ENCODE data around the gene COBL. TPM values are rescaled to one million over a fixed set of nuclear protein-coding genes. Genes with fewer than 3 reads are reported as not detected.
A peak's percentile ranks its signal among the peaks of the same experiment; 100 is the strongest.

COBL gene
- total RNA-seq, result not detected

- CTCF ChIA-PET, result no interaction called here
- POLR2A ChIA-PET, result no interaction called here
- peaks cover 6% of the 10 kb centered on the region for H3K4me1 Mint-ChIP-seq (ENCODE audit: low read depth)
- H3K27ac Mint-ChIP-seq, result no peak within 1 kb of the TSS
- DNase-seq, result no peak
- peaks cover 40% of the 10 kb centered on the region for H3K27me3 Mint-ChIP-seq
- H3K4me3 Mint-ChIP-seq, result peak within 1 kb of the TSS; percentile 23
- H3K9me3 Mint-ChIP-seq, result no peaks in the 10 kb centered on the region
- intact Hi-C loops (cut with micrococcal nuclease), result no loop called here
- no peaks in the 10 kb centered on the region for H3K36me3 Mint-ChIP-seq
Observed at GRCh38 chr7:51316666-51317581, at the start of gene COBL. Gene COBL, minus strand, starts transcription at chr7:51316809. Its CDS starts 176 bp downstream, at chr7:51316633.

- Mint-ChIP-seq H3K4me3 (no peak overlapping the region), H3K9me3 (no peaks in the 10 kb centered on the region)
Observed at GRCh38 chr7:51366172-51366728, 49.6 kb upstream of the COBL start.

DNA sequence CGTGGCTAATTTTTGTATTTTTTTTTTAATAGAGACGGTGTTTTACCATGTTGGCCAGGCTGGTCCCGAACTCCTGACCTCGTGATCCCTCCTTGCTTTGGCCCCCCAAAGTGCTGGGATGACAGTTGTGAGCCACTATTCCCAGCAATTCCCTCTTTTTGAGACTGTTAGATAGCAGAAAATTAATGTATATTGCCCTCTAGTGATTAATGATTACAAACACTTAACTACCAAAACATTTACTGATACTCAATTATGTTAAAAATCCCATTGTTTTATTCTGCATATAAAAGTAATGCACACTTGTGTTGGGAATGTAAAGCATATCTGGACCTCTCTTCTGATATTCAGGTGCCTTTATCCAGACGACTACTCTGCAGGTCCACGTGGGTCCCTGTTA, 41.2 kb upstream of the COBL start:
- no peak for DNase-seq
- Mint-ChIP-seq H3K27ac (no peak overlapping the region), H3K4me3 (no peak overlapping the region), H3K27me3 (peaks cover 6% of the 10 kb centered on the region), H3K4me1 (ENCODE audit: low read depth) (no peaks in the 10 kb centered on the region), H3K36me3 (no peaks in the 10 kb centered on the region), H3K9me3 (peaks cover 4% of the 10 kb centered on the region)
- intact Hi-C loops (cut with micrococcal nuclease), result no loop called here
- ChIA-PET POLR2A (no interaction called here), CTCF (no interaction called here)

More at GRCh38 chr7:51366172-51366728, 49.6 kb upstream of the COBL start:
- H3K27ac Mint-ChIP-seq, result no peak overlapping the region
- POLR2A ChIA-PET, result no interaction called here
- H3K27me3 Mint-ChIP-seq, result no peaks in the 10 kb centered on the region
- H3K4me1 Mint-ChIP-seq (ENCODE audit: low read depth), result no peaks in the 10 kb centered on the region
- no peaks in the 10 kb centered on the region for H3K36me3 Mint-ChIP-seq
- DNase-seq, result no peak
- intact Hi-C loops (cut with micrococcal nuclease), result loop anchor here (10.0 kb wide), 1 partner anchor 1271 kb away; the partner anchor contains the start of gene ZPBP
- CTCF ChIA-PET, result interaction anchor here (0.6 to 5.1 kb wide), 5 partner anchors 10 to 213 kb away, joined by 3 to 64 read pairs (median 4); no protein-coding TSS in a partner anchor

- H3K27ac Mint-ChIP-seq, result no peak overlapping the region
- peaks cover 6% of the 10 kb centered on the region for H3K27me3 Mint-ChIP-seq
- H3K36me3 Mint-ChIP-seq, result no peaks in the 10 kb centered on the region
- H3K4me1 Mint-ChIP-seq (ENCODE audit: low read depth), result no peaks in the 10 kb centered on the region
- CTCF ChIA-PET, result no interaction called here
- POLR2A ChIA-PET, result no interaction called here
- H3K4me3 Mint-ChIP-seq, result no peak overlapping the region
- no peak for DNase-seq
- peaks cover 4% of the 10 kb centered on the region for H3K9me3 Mint-ChIP-seq
- intact Hi-C loops (cut with micrococcal nuclease), result no loop called here
Observed at GRCh38 chr7:51356849-51357516, 40.4 kb upstream of the COBL start.

- H3K27ac Mint-ChIP-seq, result no peak overlapping the region
- ChIA-PET POLR2A (no interaction called here), CTCF (no interaction called here)
- intact Hi-C loops (cut with micrococcal nuclease), result no loop called here
- no peaks in the 10 kb centered on the region for H3K4me1 Mint-ChIP-seq (ENCODE audit: low read depth)
- peaks cover 6% of the 10 kb centered on the region for H3K27me3 Mint-ChIP-seq
- H3K4me3 Mint-ChIP-seq, result no peak overlapping the region
- H3K36me3 Mint-ChIP-seq, result no peaks in the 10 kb centered on the region
- DNase-seq, result no peak
- H3K9me3 Mint-ChIP-seq, result peaks cover 4% of the 10 kb centered on the region
Observed at GRCh38 chr7:51354897-51355296, 38.3 kb upstream of the COBL start.

DNA sequence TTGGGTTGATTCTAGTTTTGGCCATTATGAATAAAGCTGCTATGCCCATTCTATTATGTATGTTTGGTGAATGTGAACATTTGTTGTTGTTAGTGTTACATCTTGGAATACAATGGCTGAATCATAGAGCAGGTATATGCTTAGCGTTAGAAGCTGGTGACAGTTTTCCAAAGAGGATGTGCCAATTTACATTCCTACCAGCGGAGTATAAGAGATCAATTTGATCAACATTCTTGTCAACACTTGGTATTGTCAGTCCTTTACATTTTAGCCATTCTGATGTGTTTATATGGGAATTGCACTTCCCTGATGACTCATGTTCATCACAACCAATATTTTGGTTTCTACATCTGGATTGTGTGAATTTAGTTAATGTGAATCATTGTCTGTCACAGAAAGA, 37.8 kb upstream of the COBL start:
- H3K4me1 Mint-ChIP-seq (ENCODE audit: low read depth), result no peaks in the 10 kb centered on the region
- no peaks in the 10 kb centered on the region for H3K36me3 Mint-ChIP-seq
- H3K27me3 Mint-ChIP-seq, result peaks cover 6% of the 10 kb centered on the region
- POLR2A ChIA-PET, result no interaction called here
- no peak overlapping the region for H3K27ac Mint-ChIP-seq
- H3K4me3 Mint-ChIP-seq, result no peak overlapping the region
- H3K9me3 Mint-ChIP-seq, result peaks cover 4% of the 10 kb centered on the region
- no peak for DNase-seq
- CTCF ChIA-PET, result no interaction called here
- intact Hi-C loops (cut with micrococcal nuclease), result no loop called here

DNA sequence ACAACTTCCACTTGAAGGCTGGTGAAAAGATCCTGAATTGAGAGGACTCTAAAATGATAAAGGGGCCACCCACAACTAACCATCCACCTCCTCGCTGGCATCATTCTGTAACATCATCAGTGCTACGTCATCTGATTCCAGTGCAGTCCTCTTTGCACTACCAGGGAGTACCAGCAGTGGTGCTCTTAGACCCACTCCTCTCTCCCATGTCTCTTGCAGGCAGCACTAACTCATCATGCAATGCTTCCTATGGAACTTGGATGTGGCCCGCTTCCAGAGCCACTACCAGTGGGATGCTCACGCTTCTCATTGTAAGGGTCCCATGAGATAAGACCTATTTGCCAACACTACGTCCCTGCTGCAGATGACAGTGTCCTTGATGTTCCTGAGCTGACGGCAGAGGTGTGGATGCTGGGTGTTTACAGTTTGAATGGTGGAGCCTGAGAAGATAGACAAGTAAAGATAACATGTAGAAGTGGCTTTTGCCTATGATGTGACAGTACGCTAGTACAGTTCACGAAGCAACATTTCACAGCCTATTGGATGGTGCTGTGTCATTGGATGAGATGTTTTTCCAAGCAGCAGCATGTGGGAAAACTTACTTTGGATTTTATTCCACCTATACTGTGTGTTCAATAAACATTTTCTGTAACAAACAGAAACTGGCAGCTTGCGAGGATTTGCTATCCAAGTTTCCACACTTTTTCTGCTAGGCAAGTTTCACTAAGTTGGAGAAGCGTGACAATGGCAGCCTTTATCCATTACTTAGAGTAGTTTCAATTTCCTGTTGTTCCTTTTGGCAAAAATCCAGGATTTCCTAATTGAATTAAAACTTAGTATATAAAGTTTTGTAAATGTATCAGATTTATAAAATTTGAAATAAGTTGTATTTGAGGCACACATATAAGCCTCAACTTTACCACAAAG, 35.8 kb upstream of the COBL start:
- Mint-ChIP-seq H3K4me1 (ENCODE audit: low read depth) (no peaks in the 10 kb centered on the region), H3K27ac (no peak overlapping the region), H3K27me3 (peaks cover 4% of the 10 kb centered on the region), H3K36me3 (no peaks in the 10 kb centered on the region), H3K9me3 (peaks cover 4% of the 10 kb centered on the region), H3K4me3 (no peak overlapping the region)
- ChIA-PET CTCF (no interaction called here), POLR2A (no interaction called here)
- intact Hi-C loops (cut with micrococcal nuclease), result no loop called here
- DNase-seq, result no peak

DNA sequence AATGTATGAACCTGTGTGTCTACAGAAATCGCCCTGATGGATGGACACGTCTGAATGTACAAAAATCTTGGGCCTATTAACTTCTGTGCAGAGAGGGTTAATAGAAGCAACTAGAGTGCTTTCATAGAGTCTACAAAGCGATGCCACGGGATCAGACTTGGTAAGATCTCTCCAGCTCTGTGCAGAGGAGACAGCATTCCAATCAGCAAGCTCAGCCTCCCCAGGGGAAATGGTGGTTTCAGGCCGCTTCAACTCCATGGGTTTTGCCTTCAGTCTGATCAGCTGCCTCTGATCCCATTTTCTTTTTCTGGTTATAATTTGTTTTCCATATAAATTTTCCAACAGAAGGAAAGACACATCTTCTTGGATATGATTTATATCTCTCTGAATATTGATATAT, 35.1 kb upstream of the COBL start:
- Mint-ChIP-seq H3K27me3 (peaks cover 4% of the 10 kb centered on the region), H3K9me3 (peaks cover 4% of the 10 kb centered on the region), H3K27ac (no peak overlapping the region), H3K4me1 (ENCODE audit: low read depth) (no peaks in the 10 kb centered on the region), H3K4me3 (no peak overlapping the region), H3K36me3 (no peaks in the 10 kb centered on the region)
- intact Hi-C loops (cut with micrococcal nuclease), result no loop called here
- no peak for DNase-seq
- ChIA-PET CTCF (no interaction called here), POLR2A (no interaction called here)

- Mint-ChIP-seq H3K4me1 (ENCODE audit: low read depth) (no peaks in the 10 kb centered on the region), H3K27ac (no peak overlapping the region), H3K9me3 (peaks cover 4% of the 10 kb centered on the region), H3K4me3 (no peak overlapping the region), H3K36me3 (no peaks in the 10 kb centered on the region), H3K27me3 (peaks cover 4% of the 10 kb centered on the region)
- ChIA-PET CTCF (no interaction called here), POLR2A (no interaction called here)
- intact Hi-C loops (cut with micrococcal nuclease), result no loop called here
- no peak for DNase-seq
Observed at GRCh38 chr7:51350546-51350896, 33.9 kb upstream of the COBL start.

- POLR2A ChIA-PET, result no interaction called here
- H3K9me3 Mint-ChIP-seq, result peaks cover 4% of the 10 kb centered on the region
- intact Hi-C loops (cut with micrococcal nuclease), result no loop called here
- DNase-seq, result no peak
- H3K36me3 Mint-ChIP-seq, result no peaks in the 10 kb centered on the region
- no peaks in the 10 kb centered on the region for H3K4me1 Mint-ChIP-seq (ENCODE audit: low read depth)
- peaks cover 4% of the 10 kb centered on the region for H3K27me3 Mint-ChIP-seq
- H3K27ac Mint-ChIP-seq, result no peak overlapping the region
- CTCF ChIA-PET, result no interaction called here
- H3K4me3 Mint-ChIP-seq, result no peak overlapping the region
Observed at GRCh38 chr7:51349820-51350545, 33.4 kb upstream of the COBL start.

DNA sequence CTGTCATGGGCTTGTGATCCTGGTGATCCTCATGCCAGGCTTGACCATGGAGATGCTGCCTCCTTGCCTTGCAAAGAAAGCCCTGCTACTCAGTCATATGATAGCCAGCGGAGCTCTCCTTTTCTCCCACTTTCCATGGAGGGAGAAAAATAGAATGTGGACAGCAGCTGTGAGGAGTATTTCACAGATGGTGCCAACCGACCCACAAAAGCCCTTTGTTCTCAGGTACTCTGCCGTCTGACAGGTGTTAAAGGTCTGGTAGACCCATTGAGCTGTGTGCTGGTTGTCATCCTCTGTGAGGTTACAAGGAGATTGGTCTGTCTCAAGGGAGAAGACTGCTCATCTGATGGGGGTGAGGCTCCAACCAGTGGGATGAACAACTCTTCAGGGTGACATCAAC, 29.5 kb upstream of the COBL start:
- H3K4me3 Mint-ChIP-seq, result no peak overlapping the region
- intact Hi-C loops (cut with micrococcal nuclease), result no loop called here
- POLR2A ChIA-PET, result no interaction called here
- H3K9me3 Mint-ChIP-seq, result no peaks in the 10 kb centered on the region
- no peak for DNase-seq
- H3K27ac Mint-ChIP-seq, result no peak overlapping the region
- H3K36me3 Mint-ChIP-seq, result no peaks in the 10 kb centered on the region
- peaks cover 1% of the 10 kb centered on the region for H3K27me3 Mint-ChIP-seq
- no peaks in the 10 kb centered on the region for H3K4me1 Mint-ChIP-seq (ENCODE audit: low read depth)
- CTCF ChIA-PET, result interaction anchor here (1.1 kb wide), 1 partner anchor 21 kb away, joined by 3 read pairs; no protein-coding TSS in a partner anchor
